CD1c-positive myeloid dendritic cell (primary cell): ENCODE results near the gene CBY1.

ENCODE experiments used
- DNase-seq: peaks from one replicate; pipeline ENCODE4 v3.0.0-alpha.2; 2016; ENCODE audit errors: extremely low spot score

CBY1 gene

GRCh38 chr22:38700789-38701628 lies 44.6 kb downstream of the CBY1 start, which contains the start of gene JOSD1:
TSS of gene JOSD1 (minus strand) at chr22:38700943. CDS start at chr22:38699987, 956 bp downstream.
- peak; percentile 98 for DNase-seq

GRCh38 chr22:38704654-38705234 lies 48.3 kb downstream of the CBY1 start:
- no peak for DNase-seq

- peak; percentile 100 for DNase-seq
Measured at GRCh38 chr22:38705235-38706100, 49.0 kb downstream of the CBY1 start, which contains the start of gene GTPBP1. TSS of gene GTPBP1 (plus strand) at chr22:38705944. CDS start at chr22:38705956, 12 bp downstream.

GRCh38 chr22:38706101-38706900 lies 49.9 kb downstream of the CBY1 start:
- peak; percentile 46 for DNase-seq

- DNase-seq, result peak; percentile 37
Measured at GRCh38 chr22:38706901-38707195, 50.4 kb downstream of the CBY1 start.

GRCh38 chr22:38707346-38707745 lies 50.9 kb downstream of the CBY1 start:
- peak; percentile 38 for DNase-seq

GRCh38 chr22:38707984-38708383 lies 51.5 kb downstream of the CBY1 start:
- DNase-seq, result no peak

GRCh38 chr22:38709306-38709705 lies 52.9 kb downstream of the CBY1 start:
- DNase-seq, result peak; percentile 35

GRCh38 chr22:38710351-38710750 lies 53.9 kb downstream of the CBY1 start:
- DNase-seq, result no peak

GRCh38 chr22:38710866-38711265 lies 54.4 kb downstream of the CBY1 start:
- no peak for DNase-seq

GRCh38 chr22:38712486-38713207 lies 56.2 kb downstream of the CBY1 start:
- no peak for DNase-seq

GRCh38 chr22:38713921-38714320 lies 57.5 kb downstream of the CBY1 start:
- DNase-seq, result no peak

- DNase-seq, result peak; percentile 51
Measured at GRCh38 chr22:38715176-38715764, 58.8 kb downstream of the CBY1 start.

- no peak for DNase-seq
Measured at GRCh38 chr22:38715852-38716251, 59.4 kb downstream of the CBY1 start.

GRCh38 chr22:38716271-38716670 lies 59.8 kb downstream of the CBY1 start:
- DNase-seq, result no peak

GRCh38 chr22:38716826-38717225 lies 60.4 kb downstream of the CBY1 start:
- no peak for DNase-seq

- no peak for DNase-seq
Measured at GRCh38 chr22:38717244-38717643, 60.8 kb downstream of the CBY1 start.

- DNase-seq, result peak; percentile 53
Measured at GRCh38 chr22:38718414-38718813, 62.0 kb downstream of the CBY1 start.

GRCh38 chr22:38719196-38719595 lies 62.8 kb downstream of the CBY1 start:
- no peak for DNase-seq

GRCh38 chr22:38720350-38720749 lies 63.9 kb downstream of the CBY1 start:
- DNase-seq, result no peak
